Measurements from ENCODE around the gene SCAMP1.

Gene SCAMP1

DNA sequence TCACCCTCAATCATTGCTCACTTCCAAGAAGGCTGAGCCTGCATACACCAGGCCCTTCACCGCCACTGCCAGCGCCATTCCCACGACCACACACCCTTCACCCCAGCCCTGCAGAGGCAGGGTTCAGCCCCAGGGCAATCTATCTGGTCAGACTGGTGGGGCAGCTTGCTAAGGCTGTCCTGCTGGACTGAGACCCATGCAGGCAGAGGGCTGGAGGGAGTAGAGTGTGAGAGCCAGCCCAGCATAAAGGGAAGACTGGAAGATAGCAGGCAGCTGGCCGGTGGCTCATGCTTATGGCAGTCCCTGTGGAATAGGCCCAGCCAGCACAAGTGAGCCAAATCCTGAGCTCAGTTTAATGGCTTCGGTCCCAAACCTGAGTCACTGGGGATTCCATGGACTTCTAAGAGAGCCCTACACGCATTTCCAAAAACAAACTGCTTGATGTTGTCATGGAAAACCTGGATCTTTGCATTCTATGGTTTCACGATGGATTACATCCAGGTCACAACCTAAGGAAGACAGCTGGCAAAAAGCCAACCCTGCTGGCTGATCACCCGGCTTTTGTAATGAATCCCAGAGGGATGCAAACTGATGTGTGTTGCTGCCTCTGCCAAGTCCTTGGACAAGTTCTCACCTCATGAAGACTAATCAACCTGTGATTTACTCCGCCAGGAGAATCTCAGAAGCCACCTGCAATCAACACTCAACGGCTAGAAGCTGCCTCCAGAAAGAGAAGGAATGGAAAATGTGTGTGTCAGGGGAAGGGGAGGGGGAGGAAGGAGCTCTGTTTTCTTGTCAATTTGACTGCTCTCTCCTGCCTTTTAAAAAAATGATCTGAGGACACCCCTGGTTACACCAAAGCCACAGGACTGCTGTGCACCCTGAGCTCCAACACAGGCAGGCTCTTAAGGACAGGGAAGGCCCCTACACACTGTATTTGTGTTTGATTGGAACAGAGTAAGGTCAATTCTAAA is 144.6 kb downstream of the SCAMP1 start:
- Histone ChIP-seq H3K36me3 (ENCODE audit: insufficient read depth, low read length) (no peaks in the 10 kb centered on the region), H3K4me3 (no peak overlapping the region), H3K27ac (no peak overlapping the region), H3K9ac (ENCODE audit: insufficient read length) (no peak overlapping the region), H3K9me3 (ENCODE audit: low read depth, low read length) (no peaks in the 10 kb centered on the region)
- no peak for TF ChIP-seq EZH2 (IDR thresholded peaks at IDR 0.05)
- TF ChIP-seq POLR2AphosphoS5 (IDR thresholded peaks at IDR 0.05; ENCODE audit: borderline replicate concordance, low read depth, low read length) = no peak
- TF ChIP-seq FOXP2 (optimal IDR thresholded peaks at IDR 0.05; ENCODE audit: control extremely low read depth, extremely low read length, insufficient read depth) = no peak
- no peak for DNase-seq (ENCODE audit: low read depth, low spot score)

DNA sequence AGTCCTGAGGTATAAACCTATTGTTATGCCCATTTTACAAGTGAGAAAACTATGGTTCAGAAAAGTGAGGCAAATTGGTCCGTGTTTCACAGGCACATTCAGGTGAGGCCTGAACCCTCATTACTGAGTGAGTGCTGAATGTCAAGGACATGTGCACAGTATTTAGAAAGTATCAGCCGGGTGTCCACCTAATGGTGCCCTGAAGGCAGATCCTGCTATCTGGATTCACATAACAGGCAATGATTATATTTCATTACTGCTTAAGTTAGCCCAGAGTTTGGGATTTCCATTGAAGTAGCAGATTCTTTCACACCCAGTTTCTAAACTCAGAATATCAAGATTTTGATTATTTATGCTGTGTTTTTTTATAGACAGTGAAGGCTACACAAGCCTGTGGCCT is 145.4 kb downstream of the SCAMP1 start:
- H3K36me3 ChIP-seq (ENCODE audit: insufficient read depth, low read length) = no peaks in the 10 kb centered on the region
- DNase-seq (ENCODE audit: low read depth, low spot score) = no peak
- H3K9me3 ChIP-seq (ENCODE audit: low read depth, low read length) = no peaks in the 10 kb centered on the region
- H3K4me3 ChIP-seq = no peak overlapping the region
- no peak overlapping the region for H3K9ac ChIP-seq (ENCODE audit: insufficient read length)
- H3K27ac ChIP-seq = no peak overlapping the region
- TF ChIP-seq POLR2AphosphoS5 (IDR thresholded peaks at IDR 0.05; ENCODE audit: borderline replicate concordance, low read depth, low read length) (no peak), FOXP2 (optimal IDR thresholded peaks at IDR 0.05; ENCODE audit: control extremely low read depth, extremely low read length, insufficient read depth) (no peak), EZH2 (IDR thresholded peaks at IDR 0.05) (no peak)

DNA sequence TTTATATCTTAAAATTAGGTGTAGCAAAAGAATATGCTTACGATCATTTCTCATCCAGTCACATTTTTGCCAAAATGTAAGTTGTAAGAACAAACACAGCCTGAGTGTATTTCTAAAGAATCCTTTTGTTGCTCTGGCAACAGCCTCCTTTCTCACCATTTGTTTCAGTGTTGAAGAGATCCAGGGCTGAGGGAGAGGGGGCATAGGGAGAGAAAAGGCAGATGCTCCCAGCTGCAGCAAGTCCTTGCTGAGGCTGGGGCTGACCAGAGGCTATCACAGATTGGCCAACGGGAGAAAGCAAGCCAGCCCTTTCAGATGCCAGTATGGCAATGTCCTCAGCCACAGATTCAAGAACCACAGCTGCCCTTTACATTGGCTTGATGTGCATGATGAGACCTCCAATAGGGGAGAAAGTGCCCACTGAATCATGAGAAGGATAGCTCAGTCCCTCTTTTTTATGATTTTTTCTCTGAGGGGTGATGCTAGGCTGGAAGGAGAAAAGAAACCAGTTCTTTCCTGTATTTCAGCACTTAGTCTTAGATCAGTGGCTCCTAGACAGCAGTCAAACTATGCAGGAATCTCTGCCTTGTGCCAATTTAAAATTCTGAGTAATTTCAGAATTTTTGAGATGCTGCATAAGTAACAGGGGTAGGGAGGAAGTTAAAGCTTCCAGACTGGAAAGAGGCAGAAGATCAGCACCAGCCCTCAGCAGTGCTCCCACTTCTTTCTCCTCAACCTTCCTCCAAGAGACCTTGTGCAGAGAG is 146.0 kb downstream of the SCAMP1 start:
- Histone ChIP-seq H3K9me3 (ENCODE audit: low read depth, low read length) (no peaks in the 10 kb centered on the region), H3K9ac (ENCODE audit: insufficient read length) (no peak overlapping the region), H3K4me3 (no peak overlapping the region), H3K36me3 (ENCODE audit: insufficient read depth, low read length) (no peaks in the 10 kb centered on the region), H3K27ac (no peak overlapping the region)
- TF ChIP-seq EZH2 (IDR thresholded peaks at IDR 0.05) (no peak), FOXP2 (optimal IDR thresholded peaks at IDR 0.05; ENCODE audit: control extremely low read depth, extremely low read length, insufficient read depth) (no peak), POLR2AphosphoS5 (IDR thresholded peaks at IDR 0.05; ENCODE audit: borderline replicate concordance, low read depth, low read length) (no peak)
- no peak for DNase-seq (ENCODE audit: low read depth, low spot score)

DNA sequence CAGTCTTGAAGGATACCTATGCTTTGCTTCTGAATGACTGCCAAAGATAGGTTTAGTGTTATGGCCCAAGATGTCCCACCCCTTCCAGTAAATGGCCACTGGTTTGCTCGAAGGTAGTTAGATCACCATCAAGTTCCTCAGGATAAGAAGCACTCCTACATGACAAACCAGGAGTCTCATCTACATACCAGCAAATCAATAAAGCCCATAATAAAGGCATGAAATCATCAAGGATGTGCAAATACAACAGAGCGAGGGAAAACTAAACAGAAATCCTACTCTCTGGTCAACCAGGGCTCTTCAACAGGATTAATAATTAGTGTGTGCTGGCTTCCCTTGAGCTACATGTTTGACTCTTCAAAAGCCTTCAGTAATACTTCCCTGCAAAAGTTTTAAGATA is 147.1 kb downstream of the SCAMP1 start:
- H3K9me3 ChIP-seq (ENCODE audit: low read depth, low read length) = no peaks in the 10 kb centered on the region
- H3K36me3 ChIP-seq (ENCODE audit: insufficient read depth, low read length) = no peaks in the 10 kb centered on the region
- TF ChIP-seq EZH2 (IDR thresholded peaks at IDR 0.05) = no peak
- no peak for TF ChIP-seq POLR2AphosphoS5 (IDR thresholded peaks at IDR 0.05; ENCODE audit: borderline replicate concordance, low read depth, low read length)
- TF ChIP-seq FOXP2 (optimal IDR thresholded peaks at IDR 0.05; ENCODE audit: control extremely low read depth, extremely low read length, insufficient read depth) = no peak
- H3K27ac ChIP-seq = no peak overlapping the region
- H3K9ac ChIP-seq (ENCODE audit: insufficient read length) = no peak overlapping the region
- H3K4me3 ChIP-seq = no peak overlapping the region
- no peak for DNase-seq (ENCODE audit: low read depth, low spot score)

DNA sequence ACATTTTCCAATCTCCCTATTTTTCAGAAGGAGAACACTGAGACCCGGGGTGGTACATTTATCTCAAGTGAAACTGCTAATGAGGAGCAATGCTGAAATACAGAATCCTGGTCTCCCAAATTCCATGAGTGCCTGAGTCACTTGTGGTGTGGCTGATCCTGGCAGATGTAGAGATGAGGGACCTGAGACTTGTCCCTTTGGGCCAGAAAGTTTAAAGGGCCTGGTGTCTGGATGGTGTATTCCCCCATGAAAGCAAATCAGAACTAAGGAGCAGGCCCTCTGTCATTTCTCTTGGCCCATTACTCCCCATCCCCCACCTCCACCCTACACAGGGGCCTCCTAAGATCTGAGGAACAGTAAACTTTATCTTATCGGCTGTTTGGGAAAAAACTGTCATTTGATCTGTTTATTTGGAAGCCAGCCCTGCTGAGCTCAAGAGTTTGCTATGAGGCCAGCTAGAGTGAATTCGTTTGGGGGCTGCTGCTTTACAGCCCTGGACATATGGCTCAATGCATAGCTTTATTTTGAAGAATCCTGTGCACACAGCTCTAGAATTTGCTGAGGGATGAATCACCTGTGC is 147.9 kb downstream of the SCAMP1 start:
- DNase-seq (ENCODE audit: low read depth, low spot score) = no peak
- Histone ChIP-seq H3K9ac (ENCODE audit: insufficient read length) (no peak overlapping the region), H3K4me3 (no peak overlapping the region), H3K27ac (no peak overlapping the region), H3K9me3 (ENCODE audit: low read depth, low read length) (no peaks in the 10 kb centered on the region), H3K36me3 (ENCODE audit: insufficient read depth, low read length) (no peaks in the 10 kb centered on the region)
- TF ChIP-seq POLR2AphosphoS5 (IDR thresholded peaks at IDR 0.05; ENCODE audit: borderline replicate concordance, low read depth, low read length) (no peak), FOXP2 (optimal IDR thresholded peaks at IDR 0.05; ENCODE audit: control extremely low read depth, extremely low read length, insufficient read depth) (no peak), EZH2 (IDR thresholded peaks at IDR 0.05) (no peak)

DNA sequence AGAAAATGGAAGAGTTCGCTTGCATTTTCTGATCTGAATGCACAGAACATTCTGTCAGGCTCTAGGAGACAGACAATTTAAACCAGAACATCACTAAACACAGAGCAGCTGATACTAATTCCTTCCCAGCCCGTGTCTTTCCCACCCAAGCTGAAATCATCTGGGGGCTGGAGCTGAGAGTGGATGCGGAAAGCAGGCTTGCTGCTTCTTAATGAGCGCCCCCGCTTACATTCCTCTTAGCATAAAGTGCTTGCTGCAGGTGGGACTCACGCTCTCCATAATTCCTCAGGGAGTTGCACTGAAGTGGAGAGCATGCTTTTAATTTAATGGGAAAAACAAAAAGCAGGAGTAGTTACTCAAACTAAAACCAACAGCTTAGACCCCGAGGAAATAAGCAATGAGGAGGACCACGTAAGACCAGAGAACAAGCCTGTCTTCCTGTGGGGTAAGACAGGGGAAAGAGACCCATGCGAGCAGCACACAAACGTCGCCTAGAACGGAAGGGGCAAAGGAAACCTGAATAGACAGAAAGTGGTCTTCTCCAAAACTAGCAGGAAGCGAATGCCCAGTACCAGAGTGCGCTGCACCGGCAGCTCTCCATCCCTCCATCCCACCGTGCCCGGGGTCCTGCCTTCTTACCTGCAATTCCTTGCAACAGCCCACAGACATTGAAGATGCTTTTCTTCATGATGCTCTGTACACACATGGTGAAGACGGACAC is 148.9 kb downstream of the SCAMP1 start:
- Histone ChIP-seq H3K4me3 (no peak overlapping the region), H3K27ac (no peak overlapping the region), H3K9ac (ENCODE audit: insufficient read length) (no peak overlapping the region), H3K36me3 (ENCODE audit: insufficient read depth, low read length) (no peaks in the 10 kb centered on the region), H3K9me3 (ENCODE audit: low read depth, low read length) (no peaks in the 10 kb centered on the region)
- TF ChIP-seq POLR2AphosphoS5 (IDR thresholded peaks at IDR 0.05; ENCODE audit: borderline replicate concordance, low read depth, low read length) (no peak), EZH2 (IDR thresholded peaks at IDR 0.05) (no peak), FOXP2 (optimal IDR thresholded peaks at IDR 0.05; ENCODE audit: control extremely low read depth, extremely low read length, insufficient read depth) (no peak)
- DNase-seq (ENCODE audit: low read depth, low spot score) = no peak

DNA sequence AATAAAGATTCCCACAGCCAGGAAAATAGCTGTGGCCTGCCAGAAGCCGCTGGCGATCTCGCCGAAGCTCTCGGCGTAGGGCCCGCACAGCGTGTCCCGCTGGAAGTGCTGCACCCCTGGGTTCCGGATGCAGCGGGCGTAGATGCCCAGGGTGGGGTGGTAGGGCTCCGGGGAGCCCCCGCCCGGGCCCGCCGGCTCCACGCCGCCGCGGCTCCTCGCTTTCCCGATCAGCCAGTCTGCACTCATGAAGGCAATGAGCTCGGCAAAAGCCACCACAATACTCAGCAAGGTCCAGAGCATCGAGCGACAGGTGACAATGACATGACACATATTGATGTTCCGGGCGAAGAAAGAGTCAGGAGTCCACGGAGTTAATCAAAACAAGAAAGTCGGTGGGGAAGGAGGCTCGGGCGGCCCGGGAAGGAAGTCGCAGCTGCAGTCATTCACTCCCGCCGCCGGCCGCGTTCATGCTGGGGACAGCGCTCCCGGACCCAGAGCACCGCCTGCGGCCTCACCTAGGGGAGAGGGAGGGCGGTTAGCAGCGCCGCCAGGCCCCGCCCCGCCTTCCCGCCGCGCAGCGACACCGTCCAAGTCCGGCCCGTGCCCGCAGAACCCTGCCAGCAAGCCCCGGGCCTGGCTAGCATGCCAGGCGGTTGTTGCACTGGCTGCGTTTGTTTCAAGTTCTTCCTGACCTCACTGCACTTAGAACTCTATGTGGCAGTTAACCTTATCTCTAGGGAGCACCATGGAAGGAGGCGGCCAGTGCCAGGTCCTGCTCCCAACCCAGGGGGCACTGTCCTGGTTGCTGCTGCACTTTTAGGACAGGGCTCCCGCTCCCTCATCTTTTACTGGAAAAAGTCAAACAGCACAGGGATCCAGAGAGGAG is 149.7 kb downstream of the SCAMP1 start:
- TF ChIP-seq POLR2AphosphoS5 (IDR thresholded peaks at IDR 0.05; ENCODE audit: borderline replicate concordance, low read depth, low read length) (no peak), EZH2 (IDR thresholded peaks at IDR 0.05) (no peak), FOXP2 (optimal IDR thresholded peaks at IDR 0.05; ENCODE audit: control extremely low read depth, extremely low read length, insufficient read depth) (no peak)
- no peak overlapping the region for H3K27ac ChIP-seq
- no peak overlapping the region for H3K4me3 ChIP-seq
- H3K9me3 ChIP-seq (ENCODE audit: low read depth, low read length) = no peaks in the 10 kb centered on the region
- no peak overlapping the region for H3K9ac ChIP-seq (ENCODE audit: insufficient read length)
- DNase-seq (ENCODE audit: low read depth, low spot score) = no peak
- H3K36me3 ChIP-seq (ENCODE audit: insufficient read depth, low read length) = no peaks in the 10 kb centered on the region
